T47D (cell line): ENCODE results near the gene PDE7B.

Source experiments
- DNase-seq, 2 experiments: peaks; one replicate each; pipeline versions ENCODE4 v3.0.0 to v3.0.0-alpha.2; 2011 to 2012; ENCODE audit warnings: low read depth in 1 of 2, low spot score in 1 of 2
- JUND ChIP-seq: IDR thresholded peaks from 2 replicates; pipeline ENCODE4 v1.6.1; 2012; ENCODE audit warnings: low read depth
- in situ Hi-C: cut with HindIII; loops from 2 replicates; pipeline ENCODE4 v1.10.0; 2016; ENCODE audit warnings: low sequenced_read_pairs, low pct_unique_long_range_greater_than_20kb

The PDE7B gene

DNA sequence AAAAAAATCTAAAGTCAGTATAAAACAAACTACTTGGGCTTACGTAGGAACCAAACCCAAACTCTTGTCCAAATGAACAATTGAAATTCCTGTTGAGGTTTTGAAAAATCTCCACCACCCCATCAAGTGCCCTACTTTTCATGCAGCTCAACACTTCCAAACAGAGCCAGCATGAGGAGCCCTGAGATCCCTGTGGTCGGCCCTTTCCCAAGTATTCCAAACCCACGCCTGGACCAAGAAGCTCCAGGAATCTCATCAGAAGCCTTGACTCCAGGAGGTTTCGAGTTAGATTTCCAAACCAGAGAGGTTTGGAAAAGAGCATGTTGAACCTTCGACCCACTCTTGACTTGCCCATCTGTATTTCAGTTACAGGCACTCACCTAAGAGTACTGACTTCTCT, 219.3 kb downstream of the PDE7B start:
- in situ Hi-C loops, result no loop called here
- TF ChIP-seq JUND, result no peak
- no peak for DNase-seq

DNA sequence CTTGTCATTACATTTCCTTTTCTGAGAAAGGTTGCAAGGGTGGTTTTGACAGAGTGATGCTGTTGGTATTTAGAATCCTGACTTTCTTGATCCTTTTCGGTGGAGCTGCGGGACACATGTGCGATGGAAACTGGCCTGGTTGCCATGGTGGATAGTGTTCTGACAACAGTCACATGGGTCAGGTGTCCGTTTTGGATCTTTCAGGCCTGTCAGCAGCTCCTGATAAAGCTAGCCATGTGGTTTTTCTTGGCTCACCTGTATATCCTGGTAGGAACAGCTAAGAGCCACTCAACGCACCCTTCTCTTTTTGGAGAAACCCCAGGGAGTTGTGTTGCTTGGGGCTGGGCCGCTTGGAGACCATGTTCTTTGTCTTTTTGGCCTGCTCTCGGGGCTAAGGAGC, 221.2 kb downstream of the PDE7B start:
- DNase-seq, result no peak
- TF ChIP-seq JUND, result no peak

DNA sequence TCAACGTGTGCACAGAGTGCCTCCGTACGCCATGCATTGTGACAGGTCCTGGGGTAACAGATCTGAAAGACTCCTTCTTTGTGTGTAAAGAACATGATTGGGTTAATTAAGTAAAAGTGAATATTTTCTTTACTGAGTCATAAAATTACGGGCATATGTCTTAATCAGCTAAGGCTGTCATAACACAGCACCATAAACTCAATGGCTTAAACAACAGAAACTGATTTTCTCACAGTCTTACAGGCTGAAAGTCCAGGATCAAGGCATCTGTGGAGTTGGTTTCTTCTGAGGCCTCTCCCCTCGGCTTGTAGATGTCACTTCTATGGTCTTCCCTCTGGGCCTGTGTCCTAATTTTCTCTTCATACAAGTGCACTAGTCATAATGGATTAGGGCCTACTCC, 221.7 kb downstream of the PDE7B start:
- no peak for DNase-seq
- TF ChIP-seq JUND, result no peak
- in situ Hi-C loops, result no loop called here

More for the DNA sequence above, 221.2 kb downstream of the PDE7B start:
- in situ Hi-C loops, result no loop called here

DNA sequence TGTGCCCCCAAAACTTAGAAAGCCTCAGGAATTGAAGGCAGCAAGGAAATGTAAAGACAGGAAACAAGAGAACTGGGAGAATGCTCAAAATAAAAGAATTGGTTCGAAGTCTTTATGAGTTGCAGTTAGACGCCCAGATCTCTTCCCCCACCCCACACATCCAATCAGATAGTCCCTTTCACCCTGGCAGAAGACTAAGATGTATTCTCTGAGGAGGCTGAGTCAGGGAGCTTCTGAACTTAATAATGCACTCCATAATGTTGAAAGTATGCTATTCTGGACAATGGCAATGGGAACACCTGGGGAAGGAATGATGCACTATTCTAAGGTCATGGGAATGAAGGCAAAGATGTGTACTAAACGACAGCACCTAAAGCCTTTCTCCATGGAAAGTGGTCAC, 225.0 kb downstream of the PDE7B start:
- no peak for DNase-seq
- in situ Hi-C loops, result no loop called here
- no peak for TF ChIP-seq JUND

DNA sequence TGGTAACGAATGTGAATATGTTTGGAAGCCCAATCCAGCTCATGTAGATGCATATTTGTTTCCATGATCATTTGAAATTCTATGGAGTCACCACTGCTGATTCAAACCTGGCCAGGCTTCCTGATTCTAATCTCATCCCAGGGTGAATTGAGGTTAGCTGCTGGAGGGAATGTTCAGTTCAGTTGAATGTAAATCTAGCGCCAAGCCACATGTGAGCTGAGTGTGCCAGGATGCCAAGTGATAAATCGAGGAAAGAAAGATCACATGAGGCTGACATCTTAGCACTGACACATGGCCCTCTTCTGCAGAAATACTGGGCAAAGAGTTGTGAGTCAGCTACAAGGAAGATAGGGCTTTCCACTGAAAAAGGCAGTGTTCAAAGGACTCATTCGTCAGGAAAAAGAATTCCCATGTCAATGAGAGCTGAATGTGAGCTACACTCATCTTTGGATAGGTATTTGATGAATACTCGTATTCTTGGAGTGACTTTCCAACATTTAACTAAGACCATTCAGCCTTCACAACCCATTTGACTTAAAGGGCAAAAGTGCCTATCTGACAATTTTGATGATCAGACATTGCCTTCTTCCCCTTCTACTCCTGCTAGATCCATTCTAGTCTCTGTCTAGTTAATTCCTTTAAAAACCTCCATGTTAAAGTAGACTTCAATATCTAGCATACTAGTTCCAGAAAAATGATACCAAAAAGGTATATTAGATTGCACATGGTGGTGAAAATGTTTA, 226.5 kb downstream of the PDE7B start:
- no peak for TF ChIP-seq JUND
- DNase-seq, result no peak
- in situ Hi-C loops, result no loop called here

DNA sequence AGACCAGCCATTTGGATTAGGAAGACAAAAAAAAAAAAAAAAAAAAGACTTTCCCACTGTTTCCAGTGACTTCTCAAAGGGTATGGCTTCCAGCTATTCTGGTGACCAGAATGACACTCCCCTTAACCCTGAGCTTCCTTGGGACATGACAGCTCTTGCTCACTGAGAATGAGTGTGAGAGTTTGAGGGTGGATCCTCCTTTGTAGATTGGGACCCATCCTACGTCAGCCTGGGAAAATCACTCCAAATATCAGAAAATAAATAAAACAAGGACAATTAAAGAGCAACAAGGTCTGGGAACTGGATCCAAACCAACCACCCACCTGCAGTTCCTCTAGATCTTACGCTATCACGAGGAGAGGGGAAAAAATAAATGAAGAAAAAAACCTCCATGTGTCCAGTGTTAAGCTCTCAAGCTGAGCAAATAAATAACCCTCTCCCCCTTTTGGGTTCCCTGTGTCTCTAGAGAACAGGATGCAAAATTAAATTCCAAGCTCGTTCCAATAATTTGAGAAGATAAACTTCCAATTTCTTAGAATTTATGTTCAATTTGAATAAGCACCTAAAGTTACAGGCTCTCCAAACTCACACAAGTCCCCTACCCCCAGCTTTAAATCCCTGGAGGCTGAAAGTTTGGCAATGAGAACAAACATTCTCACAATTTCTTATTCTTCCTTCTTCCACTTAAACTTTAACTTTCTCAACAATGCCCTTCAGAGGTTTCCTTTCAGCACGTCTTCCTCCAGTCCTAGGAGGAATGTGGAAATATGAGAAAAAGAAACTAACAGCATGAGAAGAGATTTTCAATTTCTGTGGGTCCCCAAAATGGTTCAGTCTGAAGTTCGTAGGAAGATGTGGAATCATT, 228.4 kb downstream of the PDE7B start:
- in situ Hi-C loops, result no loop called here
- DNase-seq, result no peak
- TF ChIP-seq JUND, result no peak

DNA sequence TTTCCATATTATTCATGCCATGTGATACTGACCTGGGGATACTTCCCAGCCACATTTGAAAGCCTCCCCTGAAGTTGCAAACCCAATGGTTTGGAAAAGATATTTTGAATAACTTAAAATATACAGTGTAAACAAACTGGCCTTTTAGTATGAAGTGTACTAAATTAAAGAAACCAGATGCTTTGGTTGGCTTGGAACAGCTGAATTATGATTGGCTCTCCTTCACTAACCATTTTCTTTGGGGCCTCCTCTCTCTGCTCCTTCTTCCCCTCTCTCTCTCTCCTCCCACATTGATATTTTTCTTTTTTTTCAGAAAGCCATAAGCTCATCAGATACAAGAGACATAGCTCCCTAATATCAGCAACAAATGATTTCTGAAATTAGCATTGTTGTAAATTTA, 232.0 kb downstream of the PDE7B start:
- in situ Hi-C loops, result no loop called here
- TF ChIP-seq JUND, result no peak
- no peak for DNase-seq

DNA sequence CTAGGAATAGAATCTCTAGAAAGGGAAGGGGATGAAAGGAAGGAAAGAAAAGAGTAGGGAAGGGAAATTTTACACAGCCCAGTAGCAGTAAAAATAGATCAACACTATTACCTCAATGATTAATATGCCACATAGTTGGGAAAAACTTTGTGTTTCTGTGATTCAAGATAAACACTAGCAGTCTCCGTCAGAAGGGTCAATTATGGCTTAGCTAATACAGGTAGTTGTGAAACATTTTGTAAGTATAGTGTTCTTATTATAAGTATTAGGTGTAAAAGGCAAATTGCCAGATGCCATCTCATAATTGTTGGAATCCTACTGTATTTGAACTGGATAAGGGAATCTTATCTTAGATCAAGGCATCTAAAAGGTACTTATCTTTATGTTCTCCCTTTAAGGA, 232.9 kb downstream of the PDE7B start:
- DNase-seq, result no peak
- in situ Hi-C loops, result no loop called here
- TF ChIP-seq JUND, result no peak

DNA sequence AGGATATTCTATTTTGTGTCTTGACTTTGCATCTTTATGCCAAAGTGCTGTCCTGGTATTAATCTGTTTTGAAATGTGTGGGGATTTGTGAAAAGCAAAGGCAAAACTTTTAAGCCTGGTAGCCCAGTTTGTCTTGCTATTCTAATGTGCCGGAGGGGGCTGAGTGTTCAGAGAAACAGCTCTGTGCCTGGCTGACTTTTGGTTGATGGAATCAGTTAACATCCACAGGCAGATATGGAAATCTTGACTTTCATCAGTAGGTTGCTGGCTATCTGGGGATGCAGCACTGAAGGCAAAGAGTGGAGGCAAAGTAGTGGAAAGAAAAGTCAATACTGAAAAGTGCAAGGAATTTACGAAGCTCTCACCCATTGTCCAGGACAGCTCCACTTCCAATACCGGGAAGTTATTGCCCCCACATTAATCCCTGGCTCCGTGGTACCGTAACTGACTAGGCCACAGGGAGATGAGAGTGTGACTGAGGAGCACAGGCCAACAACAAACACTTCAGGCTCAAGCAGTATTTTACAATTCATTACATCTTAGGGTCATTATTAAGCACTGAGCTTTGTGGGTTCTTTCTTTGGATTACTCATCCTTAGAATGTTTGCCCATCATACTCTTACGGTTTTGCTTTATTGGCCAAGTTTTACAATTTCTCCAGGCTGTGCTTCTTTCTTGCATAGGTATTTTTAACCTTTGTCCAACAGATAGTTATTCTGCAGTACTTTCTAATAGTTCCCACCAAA, 234.0 kb downstream of the PDE7B start:
- DNase-seq, result no peak
- in situ Hi-C loops, result no loop called here
- no peak for TF ChIP-seq JUND

DNA sequence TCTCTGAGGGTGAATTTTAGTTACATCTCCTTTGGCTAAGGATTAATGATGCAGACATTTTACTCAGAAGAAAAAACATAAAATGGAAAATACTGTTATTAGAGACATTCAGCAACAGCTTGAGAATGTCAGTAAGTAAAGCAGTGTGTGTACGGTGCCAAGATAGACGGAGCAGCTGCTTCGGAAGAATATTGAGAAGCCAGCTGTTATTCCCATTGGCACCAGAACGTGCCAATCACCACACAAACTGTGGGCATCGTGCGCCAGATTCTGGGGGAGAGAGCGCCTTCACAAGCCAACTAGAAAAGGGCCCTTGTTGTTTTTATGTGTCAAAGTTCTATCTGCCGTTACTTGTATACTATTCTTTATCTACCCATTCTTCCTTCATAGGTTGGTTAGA, 235.2 kb downstream of the PDE7B start:
- DNase-seq, result no peak
- in situ Hi-C loops, result no loop called here
- TF ChIP-seq JUND, result no peak

DNA sequence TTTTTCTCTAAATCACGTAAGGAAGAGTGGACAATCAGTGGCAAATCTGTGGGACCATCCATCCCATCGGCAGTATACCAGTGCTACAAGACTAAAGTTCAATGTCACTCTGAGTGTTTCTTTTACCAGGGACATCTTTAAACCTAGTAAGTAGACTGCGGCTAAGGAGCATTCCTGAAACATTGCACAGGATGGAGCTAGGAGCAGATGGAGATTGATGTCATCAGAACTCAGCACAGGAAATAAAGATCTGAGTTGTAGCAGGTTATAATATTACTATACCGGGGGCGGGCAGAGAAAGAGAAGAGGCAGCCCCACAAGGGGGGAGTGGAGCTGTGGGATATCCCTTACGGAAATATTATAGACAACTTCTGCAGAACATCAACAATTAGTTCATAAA, 236.5 kb downstream of the PDE7B start:
- in situ Hi-C loops, result no loop called here
- DNase-seq, result no peak
- no peak for TF ChIP-seq JUND

DNA sequence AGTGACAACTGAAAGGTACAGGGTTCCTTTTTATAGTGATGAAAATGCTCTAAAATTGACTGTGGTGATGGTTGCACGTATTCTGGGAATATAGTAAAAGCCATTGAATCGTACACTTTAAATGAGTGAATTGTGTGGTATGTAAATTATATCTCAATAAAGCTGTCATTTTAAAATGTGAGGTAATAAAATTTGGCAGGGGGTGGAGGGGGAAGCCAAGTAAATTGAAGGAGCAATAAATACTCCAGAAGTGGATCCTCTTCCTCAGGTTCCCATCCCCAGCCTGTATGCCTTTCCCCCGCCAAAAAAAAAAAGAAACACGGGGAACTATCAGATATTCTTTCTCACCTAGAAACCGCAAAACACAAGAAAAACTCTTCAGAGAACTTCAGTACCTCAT, 237.2 kb downstream of the PDE7B start:
- DNase-seq, result no peak
- in situ Hi-C loops, result no loop called here
- TF ChIP-seq JUND, result no peak

DNA sequence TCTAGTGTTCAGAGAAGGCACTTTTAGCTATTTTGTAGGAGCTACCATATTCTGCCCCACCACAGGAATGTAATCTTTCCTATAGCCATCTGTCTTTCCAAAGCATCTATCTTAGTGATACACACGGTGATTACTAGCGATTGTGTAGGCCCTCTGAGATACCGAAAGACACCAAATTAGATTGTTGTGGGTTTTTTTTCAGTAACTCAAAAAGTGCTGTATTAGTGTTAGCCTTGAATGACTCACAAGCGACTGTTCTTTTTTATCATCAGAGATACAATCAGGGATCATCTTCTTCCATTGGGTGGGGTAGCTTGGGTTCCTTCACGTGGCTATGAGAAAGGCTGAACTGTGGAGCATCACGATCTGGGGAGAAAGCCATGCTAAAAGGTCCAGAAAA, 238.4 kb downstream of the PDE7B start:
- in situ Hi-C loops, result no loop called here
- TF ChIP-seq JUND, result no peak
- no peak for DNase-seq
